ENCODE results near the gene C19orf25. TPM values are rescaled to one million over a fixed set of nuclear protein-coding genes. Genes with fewer than 3 reads are reported as not detected.

The C19orf25 gene
- total and polyA plus RNA-seq, 2 of the 13 experiments (the other 11 are each of a cell fraction or from before 2014, with no cell fraction given): 14.2 to 32.4 TPM

GRCh38 chr19:1468821-1469254, 10.2 kb downstream of the C19orf25 start (continued):
- TF ChIP-seq RERE (CRISPR knock-in tag; IDR thresholded peaks at IDR 0.05; ENCODE audit: low read depth): no peak
- TF ChIP-seq ZNF326 (CRISPR knock-in tag; IDR thresholded peaks at IDR 0.05; ENCODE audit: borderline replicate concordance): no peak
- no peak for TF ChIP-seq THRA (CRISPR knock-in tag; IDR thresholded peaks at IDR 0.05; ENCODE audit: borderline replicate concordance)
- TF ChIP-seq ZNF564 (CRISPR knock-in tag; IDR thresholded peaks at IDR 0.05): no peak
- no peak for TF ChIP-seq MEIS1 (CRISPR knock-in tag; IDR thresholded peaks at IDR 0.05; ENCODE audit: borderline replicate concordance)
- TF ChIP-seq PITX1 (CRISPR knock-in tag; IDR thresholded peaks at IDR 0.05): no peak
- no peak for TF ChIP-seq TBL1XR1 (IDR thresholded peaks at IDR 0.05; ENCODE audit: borderline replicate concordance, low read length, partially characterized antibody)
- TF ChIP-seq PRDM4 (CRISPR knock-in tag; IDR thresholded peaks at IDR 0.05; ENCODE audit: borderline replicate concordance): no peak
- no peak for TF ChIP-seq ZNF431 (CRISPR knock-in tag; IDR thresholded peaks at IDR 0.05; ENCODE audit: borderline replicate concordance, low read depth)
- TF ChIP-seq ZNF839 (CRISPR knock-in tag; IDR thresholded peaks at IDR 0.05; ENCODE audit: borderline replicate concordance): no peak
- TF ChIP-seq HMGXB4 (CRISPR knock-in tag; IDR thresholded peaks at IDR 0.05; ENCODE audit: borderline replicate concordance in 1 of 2, low read depth in 1 of 2): peak in 1 of 2 experiments; percentile 67; a peak in 1 of 4 replicates
- no peak for TF ChIP-seq ZMAT3 (CRISPR knock-in tag; conservative IDR thresholded peaks at IDR 0.05)
- TF ChIP-seq ZNF335 (CRISPR knock-in tag; IDR thresholded peaks at IDR 0.05): no peak
- TF ChIP-seq ZSCAN5A (CRISPR knock-in tag; IDR thresholded peaks at IDR 0.05; ENCODE audit: borderline replicate concordance): no peak
- TF ChIP-seq CHD4 (IDR thresholded peaks at IDR 0.05; ENCODE audit: borderline replicate concordance, low read length): no peak
- TF ChIP-seq FOXC1 (CRISPR knock-in tag; IDR thresholded peaks at IDR 0.05; ENCODE audit: borderline replicate concordance): no peak
